Cardiac fibroblast (primary cell): Measurements from ENCODE around the gene SAMMSON.

Source experiments
- DNase-seq, 2 donors: peaks; one replicate each; pipeline versions ENCODE4 v3.0.0 to v3.0.0-alpha.2; 2010; ENCODE audit warnings: low read depth in 2 of 2
- H3K4me3 ChIP-seq, 2 donors: replicated peaks in 1 of 2; 1 replicate in 1 of 2; 2 replicates in 1 of 2; pipeline ENCODE4 v1.5.1; 2011; ENCODE audit warnings: low read depth in 2 of 2, low read length in 2 of 2, mild to moderate bottlenecking in 2 of 2, moderate library complexity in 1 of 2
- CTCF ChIP-seq: IDR thresholded peaks from one replicate; pipeline ENCODE4 v1.5.1; 2011; ENCODE audit warnings: low read depth, mild to moderate bottlenecking, low read length, inconsistent platforms

SAMMSON gene

GRCh38 chr3:70111411-70111810, 111.9 kb downstream of the SAMMSON start:
- TF ChIP-seq CTCF: no peak
- H3K4me3 ChIP-seq: no peak overlapping the region
- DNase-seq: no peak

- no peak for TF ChIP-seq CTCF
- DNase-seq: no peak
- H3K4me3 ChIP-seq: no peak overlapping the region
These were observed 113.2 kb downstream of the SAMMSON start for GRCh38 chr3:70112751-70113150.

GRCh38 chr3:70114431-70114830, 114.9 kb downstream of the SAMMSON start:
- no peak overlapping the region for H3K4me3 ChIP-seq
- DNase-seq: no peak
- no peak for TF ChIP-seq CTCF

- no peak overlapping the region for H3K4me3 ChIP-seq
- DNase-seq: no peak
- no peak for TF ChIP-seq CTCF
These were observed 120.3 kb downstream of the SAMMSON start for GRCh38 chr3:70119879-70120278.
